Left lung (tissue), 8 donors: ENCODE results near the gene SMIM10L2A. TPM values are rescaled to one million over a fixed set of nuclear protein-coding genes. Genes with fewer than 3 reads are reported as not detected.

Experiments
- polyA plus RNA-seq, 6 donors: library from polyadenylated mRNA; unstranded; fragments of 120-200 nt; gene quantifications; one replicate each; pipeline ENCODE4 v1.2.1, GENCODE V29; 2013; ENCODE audit not compliant: insufficient read length in 6 of 6
- total RNA-seq, 2 donors: library from RNA; stranded (reverse); fragmentation: NEBNext Ultra II Directional; extraction: Animal tissue kit (Norgen Biotek cat#: 25700); gene quantifications; one replicate each; pipeline ENCODE4 v1.2.1, GENCODE V29; 2021
- donor health status: DM: no; HTN: yes; CAD: no.
- donor health status: DM: no; HTN: no; CAD: no.

The SMIM10L2A gene
- total and polyA plus RNA-seq, 8 donors: 2.4 to 10.3 (median 8.2) TPM

Other genes starting within 250 kb of the SMIM10L2A start
- not detected for gene ETDA, start 169.9 kb upstream of the SMIM10L2A start, total RNA-seq
- under 1 TPM in 4 of 6 donors, not detected in 2; 0.28 to 0.43 (median 0.38) TPM for gene ETDA, start 169.9 kb upstream of the SMIM10L2A start, polyA plus RNA-seq
- not detected for gene ETDC, start 112.5 kb upstream of the SMIM10L2A start, total RNA-seq
- 1 to 10 TPM in 4 of 6 donors, not detected in 2; 1.2 to 1.7 (median 1.3) TPM for gene ETDC, start 112.5 kb upstream of the SMIM10L2A start, polyA plus RNA-seq
- 10 to 100 TPM in 1 of 2 donors, 1 to 10 TPM in 1; 9.3 to 11.0 TPM for gene ZNF75D, start 77.8 kb upstream of the SMIM10L2A start, total RNA-seq
- 10 to 100 TPM; 22.4 to 28.7 (median 27.5) TPM for gene ZNF75D, start 77.8 kb upstream of the SMIM10L2A start, polyA plus RNA-seq
- 1 to 10 TPM; 6.2 to 6.4 TPM for gene ZNF449, start 77.1 kb upstream of the SMIM10L2A start, total RNA-seq
- 10 to 100 TPM; 11.7 to 13.1 (median 12.2) TPM for gene ZNF449, start 77.1 kb upstream of the SMIM10L2A start, polyA plus RNA-seq
- 1 to 10 TPM; 6.2 to 7.2 TPM for gene INTS6L, start 98.7 kb downstream of the SMIM10L2A start, total RNA-seq
- 10 to 100 TPM; 31.0 to 40.6 (median 36.7) TPM for gene INTS6L, start 98.7 kb downstream of the SMIM10L2A start, polyA plus RNA-seq